Activated T-cell treated with anti-CD3 and anti-CD28 coated beads for 24 hours (primary cell): ENCODE results near the gene MCU.
A peak's percentile ranks its signal among the peaks of the same experiment; 100 is the strongest.
"Not testable (repeated sequence)": the region's sequence is repeated elsewhere in the genome, so short reads cannot be mapped to it uniquely, and the experiment has no call there.

ENCODE experiments used
- DNase-seq: peaks from one replicate; pipeline ENCODE4 v3.0.0-alpha.2; 2020; ENCODE audit warnings: low read depth

Gene MCU, protein sequence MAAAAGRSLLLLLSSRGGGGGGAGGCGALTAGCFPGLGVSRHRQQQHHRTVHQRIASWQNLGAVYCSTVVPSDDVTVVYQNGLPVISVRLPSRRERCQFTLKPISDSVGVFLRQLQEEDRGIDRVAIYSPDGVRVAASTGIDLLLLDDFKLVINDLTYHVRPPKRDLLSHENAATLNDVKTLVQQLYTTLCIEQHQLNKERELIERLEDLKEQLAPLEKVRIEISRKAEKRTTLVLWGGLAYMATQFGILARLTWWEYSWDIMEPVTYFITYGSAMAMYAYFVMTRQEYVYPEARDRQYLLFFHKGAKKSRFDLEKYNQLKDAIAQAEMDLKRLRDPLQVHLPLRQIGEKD

GRCh38 chr10:72691863-72692743 is at the start of gene MCU:
Gene MCU (plus strand): TSS chr10:72692143. CDS start chr10:72692152, 9 bp downstream.
- peak; percentile 91 for DNase-seq

DNA sequence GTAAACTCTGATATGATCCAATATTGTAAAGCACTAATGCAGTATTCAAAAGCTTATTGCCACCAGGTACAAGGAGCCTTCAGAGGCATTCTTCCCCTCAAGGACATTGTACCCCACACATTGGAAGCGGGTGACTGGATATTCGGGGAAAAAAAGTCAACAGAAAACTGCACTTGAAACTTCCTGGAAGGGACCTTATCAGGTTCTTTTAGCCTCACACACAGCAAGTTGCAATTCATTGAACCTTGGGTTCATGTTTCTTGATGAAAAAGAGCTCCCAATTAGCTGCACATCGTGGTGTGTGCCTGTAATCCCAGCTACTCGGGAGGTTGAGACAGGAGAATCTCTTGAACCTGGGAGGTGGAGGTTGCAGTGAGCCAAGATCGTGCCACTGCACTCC is 49.6 kb upstream of the MCU start:
- DNase-seq, result no peak

DNA sequence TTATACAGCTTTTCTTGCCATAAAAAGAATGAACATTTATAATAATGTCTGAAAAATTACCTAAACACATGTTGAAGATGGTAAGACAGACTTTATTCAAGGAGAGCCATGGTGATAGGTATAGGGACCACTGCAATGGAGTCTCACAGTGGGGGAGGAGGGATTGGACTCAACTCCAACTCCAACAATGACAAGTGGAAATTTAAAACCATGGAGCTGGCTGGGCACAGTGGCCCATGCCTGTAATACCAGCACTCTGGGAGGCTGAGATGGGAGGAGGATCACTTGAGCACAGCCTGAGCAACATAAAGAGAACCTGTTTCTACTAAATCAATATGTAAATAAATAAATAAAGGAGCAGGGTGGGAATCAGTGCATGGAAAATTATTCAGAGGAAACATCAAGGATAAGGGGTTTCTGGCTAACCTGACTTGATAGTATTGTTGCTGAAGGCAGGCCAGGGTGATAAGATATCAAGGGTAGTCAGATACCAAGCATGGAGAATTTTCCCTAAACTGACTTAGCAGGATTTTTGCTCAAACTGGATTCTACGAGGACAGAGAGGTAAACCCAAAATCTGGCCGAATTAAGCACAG is 46.6 kb upstream of the MCU start:
- no peak for DNase-seq

DNA sequence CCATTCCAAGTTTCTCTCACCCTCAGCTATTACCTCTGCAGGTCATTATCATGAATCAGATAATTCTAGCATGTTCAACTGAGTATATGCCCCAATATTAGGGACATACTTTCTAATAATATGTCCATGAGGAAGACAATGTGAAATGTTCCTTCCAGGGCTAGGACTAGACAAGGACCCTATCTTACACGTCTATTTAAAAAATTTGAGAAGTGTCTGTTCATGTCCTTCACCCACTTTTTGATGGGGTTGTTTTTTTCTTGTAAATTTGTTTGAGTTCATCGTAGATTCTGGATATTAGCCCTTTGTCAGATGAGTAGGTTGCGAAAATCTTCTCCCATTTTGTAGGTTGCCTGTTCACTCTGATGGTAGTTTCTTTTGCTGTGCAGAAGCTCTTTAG is 45.0 kb upstream of the MCU start:
- DNase-seq, result not testable (repeated sequence)

DNA sequence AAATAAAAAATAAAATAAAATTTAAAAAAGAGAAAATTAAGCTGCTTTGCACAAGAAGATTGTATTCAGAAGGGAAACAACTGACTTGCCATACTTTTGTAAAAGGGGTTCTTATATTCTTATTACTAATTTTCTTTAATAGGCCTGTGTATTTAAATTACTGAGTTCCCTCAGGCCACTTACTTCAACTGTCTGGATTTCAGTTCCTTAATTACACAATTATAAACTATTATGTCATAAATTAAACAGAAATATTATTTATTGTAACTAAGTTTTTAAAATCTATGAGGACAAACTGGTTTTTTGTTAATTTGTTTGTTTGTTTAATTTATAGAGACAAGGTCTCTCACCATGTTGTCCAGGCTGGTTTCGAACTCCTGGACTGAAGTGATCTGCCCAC is 43.6 kb upstream of the MCU start:
- no peak for DNase-seq

GRCh38 chr10:72649291-72649690 is 42.7 kb upstream of the MCU start:
- DNase-seq, result no peak

- no peak for DNase-seq
Measured at GRCh38 chr10:72653383-72654096, 38.4 kb upstream of the MCU start.

GRCh38 chr10:72654720-72655119 is 37.2 kb upstream of the MCU start:
- no peak for DNase-seq

GRCh38 chr10:72658696-72659400 is 33.1 kb upstream of the MCU start:
- DNase-seq, result no peak

GRCh38 chr10:72659694-72660093 is 32.2 kb upstream of the MCU start:
- no peak for DNase-seq

GRCh38 chr10:72660220-72660619 is 31.7 kb upstream of the MCU start:
- DNase-seq, result no peak

- no peak for DNase-seq
Measured at GRCh38 chr10:72661431-72661830, 30.5 kb upstream of the MCU start.

DNA sequence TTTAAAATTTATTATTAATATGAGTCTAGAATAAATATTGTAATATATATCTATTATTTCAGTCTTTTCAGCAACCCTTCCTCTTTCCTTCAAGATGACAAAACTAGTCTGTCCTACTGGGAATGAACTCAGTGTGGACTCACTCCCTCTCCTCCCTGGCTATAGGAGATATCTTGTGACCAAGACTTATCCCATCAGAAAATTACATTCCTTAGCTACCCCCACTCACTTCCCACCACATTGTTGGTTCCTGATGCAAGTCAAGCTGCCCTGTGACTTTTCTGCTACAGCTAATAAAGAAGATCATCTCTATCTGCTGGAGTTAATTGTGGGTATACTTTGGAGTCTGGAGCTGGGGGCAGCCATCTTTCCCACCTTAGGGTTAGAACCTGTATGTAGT is 28.0 kb upstream of the MCU start:
- DNase-seq, result no peak

DNA sequence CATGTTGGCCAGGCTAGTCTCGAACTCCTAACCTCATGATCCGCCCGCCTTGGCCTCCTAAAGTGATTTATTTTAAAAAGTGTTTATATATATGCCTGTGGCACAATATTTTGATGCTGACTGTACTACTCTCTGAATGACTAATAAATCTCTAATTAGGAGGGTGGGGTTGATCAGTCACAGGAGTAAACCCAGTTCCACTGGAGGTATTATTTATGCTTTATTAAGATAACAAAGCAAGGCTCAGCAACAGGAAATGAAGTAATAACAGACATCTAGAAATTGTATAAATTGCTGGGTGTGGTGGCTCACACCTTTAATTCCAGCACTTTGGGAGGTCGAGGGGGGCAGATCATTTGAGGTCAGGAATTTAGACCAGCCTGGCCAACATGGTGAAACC is 26.0 kb upstream of the MCU start:
- no peak for DNase-seq

GRCh38 chr10:72667207-72667864 is 24.6 kb upstream of the MCU start:
- DNase-seq, result no peak

DNA sequence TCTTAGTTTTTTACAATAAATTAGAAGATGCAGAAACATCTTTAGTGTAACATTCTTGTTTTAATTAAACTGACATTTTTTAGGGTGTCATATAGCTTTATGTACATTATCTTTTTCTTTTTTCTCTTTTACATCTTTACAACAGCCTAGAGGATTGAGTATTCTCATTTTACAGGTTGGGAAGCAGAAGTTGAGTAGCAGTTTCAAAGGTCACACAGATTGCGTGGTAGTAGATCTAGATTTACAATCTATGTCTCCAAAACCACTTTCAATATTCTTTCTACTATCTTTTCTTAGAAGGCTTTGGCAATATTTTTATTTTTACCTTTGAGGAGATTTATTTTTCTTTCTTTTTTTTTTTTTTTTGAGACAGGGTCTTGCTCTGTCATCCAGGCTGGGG is 18.7 kb upstream of the MCU start:
- DNase-seq, result no peak

- not testable (repeated sequence) for DNase-seq
Measured at GRCh38 chr10:72674174-72674573, 17.8 kb upstream of the MCU start.

DNA sequence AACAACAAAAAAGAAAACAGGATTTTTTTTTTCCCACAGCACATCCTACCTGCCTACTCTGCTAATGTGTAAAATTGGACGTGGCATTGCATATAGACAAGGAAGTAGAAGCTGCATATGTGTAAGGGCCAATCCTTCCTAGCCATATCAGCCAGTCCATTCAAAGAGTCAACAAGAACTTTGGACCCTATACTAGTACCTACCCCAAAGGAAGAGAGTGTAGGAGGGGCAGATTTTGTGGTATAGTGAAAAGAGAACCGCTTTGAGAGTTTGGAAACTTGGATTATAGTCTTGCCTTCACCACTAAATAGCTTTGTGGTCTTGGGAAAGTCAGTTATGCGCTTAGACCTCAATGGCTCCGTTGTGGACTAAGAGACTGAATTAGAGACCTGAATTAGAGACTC is 12.1 kb upstream of the MCU start:
- DNase-seq, result no peak

DNA sequence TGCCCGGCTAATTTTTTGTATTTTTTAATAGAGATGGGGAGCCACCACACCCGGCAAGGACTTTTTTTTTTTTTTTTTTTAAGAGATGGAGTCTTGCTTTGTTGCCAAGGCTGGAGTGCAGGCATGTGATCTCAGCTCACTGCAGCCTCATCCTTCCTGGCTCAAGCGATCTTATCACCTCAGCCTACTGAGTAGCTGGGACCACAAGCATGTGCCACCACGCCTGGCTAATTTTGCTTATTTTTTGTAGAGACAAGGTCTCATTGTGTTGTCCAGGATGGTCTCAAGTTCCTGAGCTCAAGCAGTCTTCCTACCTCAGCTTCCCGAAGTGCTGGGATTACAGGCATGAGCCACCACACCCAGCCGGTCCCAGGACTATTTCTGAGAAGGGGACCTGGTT is 9.3 kb upstream of the MCU start:
- DNase-seq, result no peak

DNA sequence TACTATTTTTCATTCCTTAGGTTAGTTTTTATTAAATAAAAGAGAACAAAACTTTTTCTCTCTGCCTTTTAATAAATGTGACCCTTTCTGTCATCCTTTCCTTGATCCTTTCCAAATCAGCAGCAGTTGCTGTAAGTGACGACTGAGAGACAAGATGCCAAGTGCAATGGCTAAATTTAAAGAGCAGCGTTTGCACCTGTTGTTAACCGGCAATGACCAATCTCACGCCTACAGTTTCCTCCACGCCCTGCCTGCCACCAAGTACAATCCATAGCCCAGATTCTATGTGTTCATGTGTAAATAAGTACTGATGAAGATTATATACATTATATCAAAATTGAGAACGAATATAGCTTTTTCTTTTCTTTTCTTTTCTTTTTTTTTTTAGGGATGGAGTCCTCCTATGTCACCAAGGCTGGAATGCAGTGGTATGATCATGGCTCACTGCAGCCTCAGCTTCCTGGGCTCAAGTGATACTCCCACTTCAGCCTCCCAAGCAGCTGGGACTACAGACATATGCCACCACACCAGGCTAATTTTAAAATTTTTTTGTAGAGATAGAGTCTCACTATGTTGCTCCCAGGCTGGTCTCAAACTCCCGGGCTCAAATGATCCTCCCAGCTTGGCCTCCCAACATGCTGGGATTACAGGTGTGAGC is 6.5 kb upstream of the MCU start:
- DNase-seq, result no peak

- DNase-seq, result not testable (repeated sequence)
Measured at GRCh38 chr10:72686430-72686829, 5.5 kb upstream of the MCU start.
